ENCODE measurements around the gene CDCP1. TPM values are rescaled to one million over a fixed set of nuclear protein-coding genes. Genes with fewer than 3 reads are reported as not detected.

CDCP1 gene
- total RNA-seq, 4 donors from 2014 or later = 1.8 to 14.2 (median 4.0) TPM

GRCh38 chr3:45124352-45124751 lies 21.8 kb downstream of the CDCP1 start:
- peak overlapping the region; percentile 82 to 87 for H3K27ac ChIP-seq

GRCh38 chr3:45123581-45124269 lies 22.5 kb downstream of the CDCP1 start:
- Histone ChIP-seq H3K27me3 (no peaks in the 10 kb centered on the region), H3K36me3 (no peaks in the 10 kb centered on the region), H3K4me1 (peaks cover 5 to 9% of the 10 kb centered on the region in 2 donors), H3K27ac (peak overlapping the region; percentile 82 to 87), H3K4me3 (no peak overlapping the region), H3K9me3 (no peaks in the 10 kb centered on the region)
- intact Hi-C loops (cut with DNase I; ENCODE audit: low total_unique reads) = no loop called here
- TF ChIP-seq, protein P1, sequence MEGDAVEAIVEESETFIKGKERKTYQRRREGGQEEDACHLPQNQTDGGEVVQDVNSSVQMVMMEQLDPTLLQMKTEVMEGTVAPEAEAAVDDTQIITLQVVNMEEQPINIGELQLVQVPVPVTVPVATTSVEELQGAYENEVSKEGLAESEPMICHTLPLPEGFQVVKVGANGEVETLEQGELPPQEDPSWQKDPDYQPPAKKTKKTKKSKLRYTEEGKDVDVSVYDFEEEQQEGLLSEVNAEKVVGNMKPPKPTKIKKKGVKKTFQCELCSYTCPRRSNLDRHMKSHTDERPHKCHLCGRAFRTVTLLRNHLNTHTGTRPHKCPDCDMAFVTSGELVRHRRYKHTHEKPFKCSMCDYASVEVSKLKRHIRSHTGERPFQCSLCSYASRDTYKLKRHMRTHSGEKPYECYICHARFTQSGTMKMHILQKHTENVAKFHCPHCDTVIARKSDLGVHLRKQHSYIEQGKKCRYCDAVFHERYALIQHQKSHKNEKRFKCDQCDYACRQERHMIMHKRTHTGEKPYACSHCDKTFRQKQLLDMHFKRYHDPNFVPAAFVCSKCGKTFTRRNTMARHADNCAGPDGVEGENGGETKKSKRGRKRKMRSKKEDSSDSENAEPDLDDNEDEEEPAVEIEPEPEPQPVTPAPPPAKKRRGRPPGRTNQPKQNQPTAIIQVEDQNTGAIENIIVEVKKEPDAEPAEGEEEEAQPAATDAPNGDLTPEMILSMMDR (IDR thresholded peaks at IDR 0.05) = no peak
- no peak for TF ChIP-seq POLR2A (IDR thresholded peaks at IDR 0.05)
- DNase-seq = peak; percentile 51 to 82

More at GRCh38 chr3:45124352-45124751, 21.8 kb downstream of the CDCP1 start:
- peak; percentile 33 to 48 for DNase-seq
- H3K27me3 ChIP-seq = no peaks in the 10 kb centered on the region
- H3K4me1 ChIP-seq = peaks cover 5 to 15% of the 10 kb centered on the region in 2 donors
- TF ChIP-seq, protein P1 (IDR thresholded peaks at IDR 0.05) = no peak
- no peak for TF ChIP-seq POLR2A (IDR thresholded peaks at IDR 0.05)
- no peaks in the 10 kb centered on the region for H3K9me3 ChIP-seq
- H3K36me3 ChIP-seq = no peaks in the 10 kb centered on the region
- intact Hi-C loops (cut with DNase I; ENCODE audit: low total_unique reads) = no loop called here
- no peak overlapping the region for H3K4me3 ChIP-seq

DNA sequence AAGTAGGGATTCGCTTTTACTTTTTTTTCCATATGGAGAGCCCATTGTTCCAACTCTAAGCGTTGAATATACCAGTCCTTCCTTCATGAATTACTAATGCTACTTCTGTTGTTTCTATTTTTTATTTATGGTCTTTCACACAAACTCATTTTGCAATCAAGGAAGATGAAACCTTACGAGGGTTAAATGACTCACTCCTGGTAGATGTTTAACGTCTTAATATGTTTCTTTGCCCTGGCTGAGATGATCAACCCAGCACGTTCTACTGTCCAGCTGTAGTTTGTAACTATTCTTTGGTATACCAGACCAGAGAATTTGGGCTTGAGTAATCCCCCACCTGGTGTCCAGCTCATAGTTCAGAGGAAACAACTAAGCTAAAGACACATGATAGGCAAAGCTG lies 23.1 kb downstream of the CDCP1 start:
- TF ChIP-seq, protein P1 (IDR thresholded peaks at IDR 0.05) = no peak
- no peak for TF ChIP-seq POLR2A (IDR thresholded peaks at IDR 0.05)
- intact Hi-C loops (cut with DNase I; ENCODE audit: low total_unique reads) = no loop called here
- H3K4me3 ChIP-seq = no peak overlapping the region
- H3K36me3 ChIP-seq = no peaks in the 10 kb centered on the region
- no peaks in the 10 kb centered on the region for H3K27me3 ChIP-seq
- H3K4me1 ChIP-seq = peaks cover 5 to 7% of the 10 kb centered on the region in 2 donors
- peak overlapping the region; percentile 82 to 87 for H3K27ac ChIP-seq
- no peaks in the 10 kb centered on the region for H3K9me3 ChIP-seq
- DNase-seq = peak in 1 of 2 donors; percentile 73

DNA sequence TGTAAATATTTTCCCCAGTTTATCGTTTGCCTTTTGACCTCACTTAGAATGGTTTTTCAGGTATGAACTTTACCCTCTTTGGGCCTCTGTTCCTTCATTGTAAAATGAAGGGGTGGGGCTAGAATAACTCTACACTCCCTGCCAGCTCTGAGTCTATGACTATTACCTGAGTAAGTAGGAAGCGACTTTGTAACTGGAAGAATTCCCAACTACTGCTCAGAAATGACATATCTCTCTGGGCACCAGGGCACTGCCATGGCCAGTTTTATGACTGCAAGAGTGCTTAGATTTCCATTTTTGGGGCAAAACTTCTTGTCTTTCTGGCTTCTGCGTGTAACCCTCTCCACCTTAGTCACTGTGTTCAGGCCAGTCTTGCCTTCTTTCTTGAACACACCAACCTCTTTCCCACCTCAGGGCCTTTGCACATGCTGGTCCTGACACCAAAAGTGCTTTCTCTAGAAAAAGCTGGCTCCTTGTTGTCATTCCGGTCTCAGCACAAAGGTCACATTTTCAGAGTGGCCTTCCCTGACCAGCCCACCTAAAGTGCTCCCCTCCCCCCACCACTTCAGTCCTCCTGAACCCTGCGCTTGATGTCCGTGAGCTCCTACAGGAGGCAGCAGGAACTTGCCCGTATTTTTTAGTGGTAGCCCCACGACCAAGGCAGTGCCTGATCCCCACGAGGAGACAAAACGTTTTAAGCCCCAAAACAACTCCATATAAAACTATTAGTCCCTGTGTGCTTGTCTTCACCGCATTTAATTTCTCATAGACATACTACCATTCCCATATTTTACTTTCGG lies 25.6 kb downstream of the CDCP1 start:
- intact Hi-C loops (cut with DNase I; ENCODE audit: low total_unique reads) = no loop called here
- Histone ChIP-seq H3K27me3 (no peaks in the 10 kb centered on the region), H3K4me1 (peaks cover 0 to 5% of the 10 kb centered on the region in 2 donors), H3K36me3 (no peaks in the 10 kb centered on the region), H3K4me3 (no peak overlapping the region), H3K27ac (peak overlapping the region; percentile 82 to 87), H3K9me3 (no peaks in the 10 kb centered on the region)
- DNase-seq = no peak
- TF ChIP-seq POLR2A (IDR thresholded peaks at IDR 0.05) = no peak
- TF ChIP-seq, protein P1 (IDR thresholded peaks at IDR 0.05) = no peak
